Endometrium (tissue), 2 donors: ENCODE measurements around the gene NCK2.
A peak's percentile ranks its signal among the peaks of the same experiment; 100 is the strongest.
"Not testable (repeated sequence)": the region's sequence is repeated elsewhere in the genome, so short reads cannot be mapped to it uniquely, and the experiment has no call there.

ENCODE experiments used
- FAIRE-seq: peaks from 2 replicates; lab custom pipeline; 2012; peaks lifted over from hg19 to GRCh38; lab: Jason Lieb, UNC
- donor health status: control.
- donor health status: control.

The NCK2 gene

DNA sequence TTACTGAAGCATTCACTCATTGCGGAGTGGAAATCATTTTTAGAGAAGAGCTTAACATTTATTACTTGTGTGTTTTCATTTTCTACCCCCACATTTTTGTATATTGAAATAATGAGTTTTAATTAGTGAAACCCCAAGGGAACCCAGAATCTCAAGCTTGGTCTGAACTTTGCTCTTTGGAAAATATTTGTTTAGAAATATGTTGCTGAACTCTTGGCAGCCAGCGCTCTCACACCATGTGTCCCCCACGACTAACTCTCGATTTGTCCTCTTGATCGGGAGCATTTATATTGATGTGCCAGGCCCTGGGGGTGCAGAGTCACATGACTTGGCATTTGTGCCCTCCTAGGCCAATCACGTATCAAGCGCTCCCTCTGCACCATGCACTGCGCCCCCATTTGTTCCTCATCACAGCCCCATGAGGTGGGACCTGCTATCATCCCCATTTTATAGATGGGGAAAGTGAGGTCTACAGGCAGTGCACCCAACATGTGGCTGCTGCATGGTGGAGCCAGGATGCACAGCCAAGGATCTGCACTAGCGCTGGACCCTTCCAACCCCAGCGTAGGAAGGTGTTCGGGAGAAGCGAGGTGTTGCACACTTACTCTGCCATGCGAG lies 149.7 kb downstream of the NCK2 start:
- peak; percentile 76 for FAIRE-seq

DNA sequence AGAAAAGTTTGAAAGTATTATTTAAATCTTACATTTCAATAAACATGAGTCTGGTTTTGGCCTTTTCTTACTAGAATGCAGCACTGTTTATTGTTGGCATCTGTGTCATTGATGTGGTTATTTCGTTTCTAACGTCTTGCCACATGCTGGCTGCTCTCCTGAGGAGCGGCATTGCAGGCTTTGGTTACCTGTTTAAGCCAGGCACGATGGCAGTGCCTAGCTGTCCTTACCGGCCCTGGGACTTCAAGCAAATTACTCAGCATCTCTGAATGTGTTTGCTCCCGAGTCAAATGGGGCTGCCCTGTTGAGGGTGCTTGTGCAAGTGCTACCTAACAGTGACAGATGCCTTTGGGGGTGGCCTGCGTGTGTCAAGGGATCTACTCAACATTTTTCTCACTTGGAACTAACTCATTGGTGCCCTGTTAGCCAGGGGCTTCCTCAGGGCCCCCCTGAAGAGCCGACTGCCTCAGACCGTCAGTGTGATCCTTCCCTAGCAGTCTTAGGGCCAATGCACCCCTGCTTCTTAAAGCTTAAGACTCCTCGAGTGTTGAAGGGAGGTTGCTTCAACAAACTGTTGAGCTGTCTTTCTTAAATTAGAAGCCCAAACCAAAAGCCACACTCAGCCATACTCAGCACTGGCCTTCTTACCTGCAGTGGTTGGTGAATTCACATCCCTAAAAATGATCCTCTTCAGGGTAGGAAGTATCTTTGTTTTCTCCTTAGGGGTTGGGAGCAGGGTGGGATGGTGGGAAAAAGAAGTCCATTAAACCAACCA lies 151.5 kb downstream of the NCK2 start:
- no peak for FAIRE-seq

GRCh38 chr2:105896765-105897163 lies 152.1 kb downstream of the NCK2 start:
- FAIRE-seq = no peak

GRCh38 chr2:105897694-105898093 lies 153.0 kb downstream of the NCK2 start:
- not testable (repeated sequence) for FAIRE-seq

DNA sequence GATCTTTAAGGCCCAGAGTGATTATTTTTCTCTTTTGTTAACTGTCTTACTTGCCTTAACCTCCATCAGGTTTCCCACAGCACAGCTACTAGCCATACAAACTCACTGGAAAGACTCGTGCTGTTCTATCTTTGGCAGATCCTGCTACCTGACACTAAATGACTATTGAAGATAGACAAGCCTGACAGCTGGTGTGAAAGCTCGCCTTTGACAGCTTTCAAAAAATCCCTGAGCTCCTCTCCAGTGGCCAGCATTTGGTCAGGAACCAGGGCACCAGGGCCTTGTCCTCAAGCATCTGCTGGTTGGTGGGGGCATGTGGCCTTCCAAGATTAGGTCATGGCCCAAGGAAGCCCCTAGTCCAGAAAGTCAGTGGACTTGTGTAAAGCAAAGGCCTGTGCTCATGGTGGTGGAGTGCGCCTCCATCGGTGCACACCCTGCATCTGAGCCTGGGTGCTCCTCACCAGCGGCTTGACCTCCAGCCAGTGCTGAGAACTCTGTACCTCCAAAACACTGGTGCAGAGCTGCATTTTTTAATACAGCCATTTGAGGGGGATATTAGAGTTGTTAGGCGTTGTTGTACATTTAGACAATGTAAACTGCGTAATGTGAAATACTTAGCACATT lies 158.5 kb downstream of the NCK2 start:
- no peak for FAIRE-seq

DNA sequence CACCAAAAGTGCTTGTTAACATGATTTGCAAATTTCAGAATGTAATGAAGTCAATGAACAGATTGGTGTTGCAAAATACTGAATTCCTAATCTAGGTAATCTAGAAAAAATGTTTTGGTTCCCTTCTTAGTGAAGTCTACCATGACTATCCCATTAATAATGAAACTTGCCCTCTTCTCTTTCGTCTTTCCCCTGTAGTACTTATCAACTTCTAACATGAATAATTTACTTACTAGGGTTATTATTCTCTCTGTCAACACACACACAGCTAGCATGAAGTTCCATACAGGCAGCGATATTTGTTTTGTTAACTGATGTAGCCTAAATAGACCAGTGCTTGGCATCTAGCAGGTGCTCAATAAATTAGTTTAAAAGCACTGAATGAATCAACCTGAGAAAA lies 160.2 kb downstream of the NCK2 start:
- FAIRE-seq = no peak

DNA sequence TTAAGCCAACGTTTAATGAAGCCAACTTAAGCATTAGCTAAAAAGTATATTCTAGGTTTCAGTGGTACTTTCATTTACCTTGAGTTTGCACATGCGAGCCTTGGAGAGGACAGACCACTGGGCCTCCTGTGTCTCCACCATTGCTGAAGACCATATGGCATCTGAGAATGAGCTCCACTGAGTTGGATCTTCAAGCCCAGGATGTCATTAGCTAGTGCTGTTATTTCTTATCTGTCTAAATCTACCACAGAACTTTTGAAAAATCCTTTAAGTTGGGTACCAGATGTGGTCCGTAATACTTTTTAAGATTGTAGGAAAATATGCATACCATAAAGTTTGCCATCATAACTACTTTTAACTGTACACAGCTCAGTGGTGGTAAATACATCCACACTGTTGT lies 161.8 kb downstream of the NCK2 start:
- no peak for FAIRE-seq

DNA sequence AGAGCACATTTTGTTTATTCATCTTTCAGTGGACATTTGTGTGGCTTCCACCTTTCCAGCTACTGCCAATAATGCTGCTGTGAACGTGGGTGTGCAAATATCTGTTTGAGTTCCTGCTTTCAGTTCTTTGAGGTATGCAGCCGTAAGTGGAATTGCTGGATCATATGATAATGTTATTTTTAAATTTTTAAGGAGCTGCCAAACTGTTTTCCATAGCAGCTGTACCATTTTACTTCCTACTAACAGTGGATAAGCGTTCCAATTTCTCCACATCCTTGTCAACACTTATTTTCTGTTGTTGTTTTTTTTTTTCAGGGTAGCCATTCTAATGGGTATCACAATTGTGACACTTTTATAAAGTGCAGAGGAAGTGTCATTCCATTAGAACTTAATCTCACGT lies 162.5 kb downstream of the NCK2 start:
- FAIRE-seq = no peak

GRCh38 chr2:105909215-105909614 lies 164.5 kb downstream of the NCK2 start:
- FAIRE-seq = no peak

- no peak for FAIRE-seq
Observed at GRCh38 chr2:105910497-105911238, 166.0 kb downstream of the NCK2 start.

DNA sequence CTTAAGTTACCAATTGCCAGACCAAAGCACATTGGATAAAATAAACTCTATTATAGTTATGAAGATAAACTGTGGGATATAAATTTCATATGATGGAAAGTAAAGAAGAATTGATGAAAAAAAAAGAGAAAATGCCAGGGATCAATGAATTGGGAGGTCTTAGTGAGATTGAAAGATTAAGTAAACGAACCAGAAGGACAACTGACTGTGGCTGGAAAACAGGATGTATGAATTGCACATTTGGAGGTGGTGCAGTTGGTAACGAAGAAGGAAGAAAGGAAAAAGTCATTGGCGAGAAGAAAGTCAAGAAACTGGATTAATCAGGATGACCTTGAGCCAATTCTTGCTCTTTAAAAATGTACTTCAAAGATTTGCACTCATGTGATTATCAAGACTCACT lies 166.7 kb downstream of the NCK2 start:
- FAIRE-seq = no peak

DNA sequence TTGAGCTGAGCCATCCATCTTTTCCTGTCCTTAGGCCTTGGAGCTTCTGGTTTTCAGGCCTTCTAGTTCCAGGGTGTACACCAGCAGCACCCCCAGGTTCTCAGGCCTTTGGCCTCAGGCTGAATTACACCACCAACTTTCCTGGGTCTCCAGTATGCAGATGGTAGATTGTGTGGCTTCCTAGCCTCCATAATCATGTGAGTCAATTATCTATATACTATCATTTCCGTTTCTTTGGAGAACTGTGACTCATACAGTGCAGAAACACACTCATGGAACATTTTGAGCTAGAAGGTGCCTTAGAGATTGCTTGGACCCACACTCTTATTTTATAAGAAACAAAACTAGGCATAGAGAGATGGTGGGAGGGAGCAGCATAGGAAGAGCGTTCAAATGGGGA lies 167.4 kb downstream of the NCK2 start:
- no peak for FAIRE-seq

- FAIRE-seq = no peak
Observed at GRCh38 chr2:105915005-105915558, 170.4 kb downstream of the NCK2 start.

- no peak for FAIRE-seq
Observed at GRCh38 chr2:105917226-105917625, 172.5 kb downstream of the NCK2 start.

GRCh38 chr2:105917688-105918087 lies 173.0 kb downstream of the NCK2 start:
- FAIRE-seq = no peak

DNA sequence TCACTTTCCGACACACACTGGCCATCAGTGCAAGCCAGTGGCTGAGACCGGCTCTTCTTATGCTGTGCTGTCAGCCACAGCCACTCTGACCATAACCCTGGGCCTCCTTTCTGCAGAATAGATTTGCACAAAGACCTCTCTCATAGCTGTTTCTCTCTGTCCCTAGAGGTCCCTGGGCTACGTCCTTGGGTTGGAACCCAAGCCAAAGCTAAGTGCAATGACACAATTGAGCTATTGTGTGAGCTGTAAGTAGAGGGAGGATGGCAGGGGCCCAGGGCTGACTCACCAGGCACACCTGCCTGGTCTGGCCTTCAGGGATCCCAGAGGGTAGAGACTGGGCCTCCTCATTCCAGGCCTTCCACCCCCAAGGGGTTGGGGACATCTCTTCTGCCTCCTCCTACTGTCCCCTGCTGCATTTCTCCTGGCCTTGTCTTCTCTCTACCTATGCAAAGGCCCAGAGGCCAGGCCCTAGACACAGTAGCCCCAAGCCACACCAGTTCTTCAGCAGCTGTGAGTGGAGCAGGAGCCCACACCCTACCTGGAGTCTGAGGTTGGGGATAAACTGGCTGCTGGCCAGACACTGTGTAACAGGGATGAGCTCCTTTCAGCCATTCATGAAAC lies 174.6 kb downstream of the NCK2 start:
- FAIRE-seq = no peak

- FAIRE-seq = no peak
Observed at GRCh38 chr2:105919826-105920225, 175.1 kb downstream of the NCK2 start.

- no peak for FAIRE-seq
Observed at GRCh38 chr2:105924271-105924670, 179.6 kb downstream of the NCK2 start.

DNA sequence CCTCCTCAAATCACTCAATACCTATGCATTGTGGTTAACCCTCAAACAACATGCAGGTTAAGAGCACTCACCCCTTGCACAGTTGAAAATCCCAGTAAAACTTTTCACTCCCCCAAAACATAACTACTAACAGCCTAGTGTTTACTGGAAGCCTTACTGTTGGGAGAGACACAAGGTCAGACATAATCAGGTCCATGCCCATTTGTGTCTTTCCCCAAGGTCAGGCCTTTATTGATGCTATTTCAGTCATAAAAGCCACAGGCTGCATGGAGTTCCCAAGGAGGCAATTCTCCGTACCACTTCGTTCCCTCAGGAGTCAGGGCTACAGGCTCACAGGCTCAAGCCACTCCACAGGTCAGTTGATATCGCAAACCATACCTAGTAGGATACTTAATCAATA lies 180.2 kb downstream of the NCK2 start:
- FAIRE-seq = no peak

- no peak for FAIRE-seq
Observed at GRCh38 chr2:105925390-105925789, 180.7 kb downstream of the NCK2 start.

DNA sequence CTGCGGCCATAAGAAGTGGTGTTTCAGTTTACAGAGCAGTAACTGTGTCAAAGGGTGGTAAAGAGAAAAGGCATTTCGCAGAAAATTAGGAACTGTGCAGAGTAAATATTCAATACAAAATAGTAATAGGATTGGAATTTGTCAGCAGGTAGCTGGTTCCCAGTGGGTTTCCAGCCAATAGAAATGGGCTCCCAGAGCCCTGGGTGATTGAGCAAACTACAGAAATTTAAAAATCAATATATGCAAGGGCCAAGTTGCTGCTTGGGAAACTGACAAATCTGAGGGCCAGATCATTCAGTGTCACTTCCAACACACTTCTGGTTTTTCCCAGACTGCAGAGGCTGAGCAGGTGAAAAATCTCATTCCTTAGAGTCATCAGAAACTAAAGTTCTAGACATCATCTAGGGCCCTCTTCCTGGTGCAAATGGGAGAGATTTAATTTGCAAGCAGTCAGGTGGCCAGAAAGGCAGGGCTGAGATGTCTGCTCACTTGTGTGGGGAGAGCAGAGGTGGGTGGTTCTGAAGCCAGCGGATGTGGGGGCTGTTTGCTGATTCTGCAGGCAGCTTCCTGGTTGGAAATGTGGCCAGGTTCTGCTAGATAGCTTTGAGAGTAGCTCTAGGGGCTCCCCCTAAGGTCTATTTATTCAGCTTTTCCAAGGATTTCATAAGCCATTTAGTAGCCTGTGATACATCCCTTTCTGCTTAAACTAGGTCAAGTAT lies 182.4 kb downstream of the NCK2 start:
- FAIRE-seq = no peak
